HCT116 (cell line): ENCODE data around the gene NT5C1A. TPM values are rescaled to one million over a fixed set of nuclear protein-coding genes. Genes with fewer than 3 reads are reported as not detected.

ENCODE experiments used
- ATAC-seq: fragments of 200-7000 bp; cut with Tn5 transposase; 2 replicates; pipeline ENCODE4 v1.9.1; 2020; ENCODE audit warnings: mild to moderate bottlenecking, moderate library complexity
- BruUV-seq: library from RNA; stranded (reverse); fragments of 400-500 nt; replicated peaks from 2 replicates; lab custom pipeline; 2021; lab: Mats Ljungman, UMichigan
- CTCF ChIA-PET: fragments of 300-600 bp; sonication (Branson Sonifier 250); formaldehyde crosslinking; loops from one replicate; lab custom pipeline; 2021; ENCODE audit warnings: antibody characterized with exemption; lab: Charles Lee
- POLR2A ChIA-PET: fragments of 300-600, 350-600 bp; sonication (Branson Sonifier 250); formaldehyde crosslinking; loops from one replicate; lab custom pipeline; 2021; ENCODE audit warnings: antibody characterized with exemption; lab: Charles Lee
- RAD21 ChIA-PET, 2 experiments: fragments of 300-600 bp; sonication (Branson Sonifier 250); formaldehyde crosslinking; loops; one replicate each; lab custom pipeline; 2023; ENCODE audit warnings: low total read pairs in 2 of 2; ENCODE audit not compliant: uncharacterized antibody in 2 of 2, unreplicated experiment in 2 of 2, low non-redundant PET in 1 of 2; lab: Charles Lee
- DNase-seq: peaks from one replicate; pipeline ENCODE4 v3.0.0-alpha.2; 2010; ENCODE audit warnings: low read depth, low spot score
- H2AFZ ChIP-seq: fragments of 200-600 bp; shearing (Covaris generic), sonication (generic); 2 replicates; pipeline ENCODE4 v1.6.1; 2017; ENCODE audit warnings: low read depth, mixed run types, mixed read lengths, antibody characterized with exemption, low read length; ENCODE audit not compliant: poor library complexity, severe bottlenecking
- H3K27ac ChIP-seq: 2 replicates; pipeline ENCODE4 v1.5.1; 2012; ENCODE audit warnings: low read depth, low read length
- H3K27me3 ChIP-seq: fragments of 200-600 bp; sonication (generic); 2 replicates; pipeline ENCODE4 v1.6.1; 2016; ENCODE audit warnings: mixed run types, low read length, mixed read lengths; ENCODE audit not compliant: insufficient read depth
- H3K36me3 ChIP-seq, 2 experiments: fragments of 200-500 bp in 1 of 2; fragments of 200-600 bp in 1 of 2; sonication (Bioruptor generic) in 1 of 2; sonication (generic) in 1 of 2; 2 replicates each; pipeline versions ENCODE4 v1.5.1 to v1.6.1; 2014 to 2016; ENCODE audit warnings: low read length in 2 of 2, inconsistent platforms in 1 of 2, mixed read lengths in 1 of 2, mixed run types in 1 of 2; ENCODE audit not compliant: insufficient read depth in 2 of 2, control insufficient read depth in 1 of 2
- H3K4me1 ChIP-seq, 2 experiments: fragments of 200-600 bp in 1 of 2; sonication (generic) in 1 of 2; 2 replicates each; pipeline versions ENCODE4 v1.5.1 to v1.6.1; 2012 to 2017; ENCODE audit warnings: low read length in 2 of 2, inconsistent platforms in 1 of 2, mild to moderate bottlenecking in 1 of 2, mixed read lengths in 1 of 2, mixed run types in 1 of 2, moderate library complexity in 1 of 2; ENCODE audit not compliant: insufficient read depth in 2 of 2, control insufficient read depth in 1 of 2
- H3K4me2 ChIP-seq: fragments of 200-600 bp; sonication (generic); 2 replicates; pipeline ENCODE4 v1.6.1; 2017; ENCODE audit warnings: mixed run types, low read length, mixed read lengths
- H3K4me3 ChIP-seq, 2 experiments: fragments of 200-600 bp in 1 of 2; sonication (generic) in 1 of 2; replicated peaks in 1 of 2; 2 replicates each; pipeline ENCODE4 v1.5.1; 2011 to 2016; ENCODE audit warnings: low read length in 2 of 2, control low read depth in 1 of 2, low read depth in 1 of 2, mild to moderate bottlenecking in 1 of 2, mixed read lengths in 1 of 2, mixed run types in 1 of 2
- H3K79me2 ChIP-seq: fragments of 200-600 bp; sonication (generic); 2 replicates; pipeline ENCODE4 v1.6.1; 2017; ENCODE audit warnings: mild to moderate bottlenecking, mixed run types, low read length, moderate library complexity, mixed read lengths; ENCODE audit not compliant: insufficient read depth
- H3K9ac ChIP-seq: fragments of 200-600 bp; sonication (generic); 2 replicates; pipeline ENCODE4 v1.6.1; 2016; ENCODE audit warnings: low read length, mixed read lengths
- H3K9me2 ChIP-seq: fragments of 200-600 bp; sonication (generic), shearing (Covaris generic); 2 replicates; pipeline ENCODE4 v1.6.1; 2017; ENCODE audit warnings: mixed run types, mild to moderate bottlenecking, moderate library complexity; ENCODE audit not compliant: insufficient read depth
- H3K9me3 ChIP-seq, 2 experiments: fragments of 200-500 bp in 1 of 2; fragments of 200-600 bp in 1 of 2; sonication (Bioruptor generic) in 1 of 2; sonication (generic) in 1 of 2; 2 replicates each; pipeline ENCODE4 v1.6.1; 2014 to 2017; ENCODE audit warnings: low read length in 2 of 2, mixed read lengths in 2 of 2, inconsistent platforms in 1 of 2, low read depth in 1 of 2, mild to moderate bottlenecking in 1 of 2, mixed run types in 1 of 2, moderate library complexity in 1 of 2; ENCODE audit not compliant: control insufficient read depth in 1 of 2, insufficient read depth in 1 of 2
- H4K20me1 ChIP-seq: fragments of 200-600 bp; sonication (generic), shearing (Covaris generic); 2 replicates; pipeline ENCODE4 v1.6.1; 2017; ENCODE audit warnings: mixed run types, mild to moderate bottlenecking, moderate library complexity; ENCODE audit not compliant: insufficient read depth
- ATF3 ChIP-seq: IDR thresholded peaks from 2 replicates; pipeline ENCODE4 v1.6.1; 2012
- CBX3 ChIP-seq: IDR thresholded peaks from 2 replicates; pipeline ENCODE4 v1.6.1; 2012; ENCODE audit warnings: low read depth
- CEBPB ChIP-seq: IDR thresholded peaks from 2 replicates; pipeline ENCODE4 v1.6.1; 2012; ENCODE audit warnings: low read depth
- EGR1 ChIP-seq: IDR thresholded peaks from 2 replicates; pipeline ENCODE4 v1.6.1; 2012; ENCODE audit warnings: low read depth
- ELF1 ChIP-seq: IDR thresholded peaks from 2 replicates; pipeline ENCODE4 v1.6.1; 2012; ENCODE audit warnings: low read depth, borderline replicate concordance
- EZH2 ChIP-seq: fragments of 200-600 bp; sonication (generic); IDR thresholded peaks from 2 replicates; pipeline ENCODE4 v1.6.1; 2017; ENCODE audit warnings: antibody characterized with exemption, mixed run types
- EZH2phosphoT487 ChIP-seq: fragments of 200-600 bp; IDR thresholded peaks from 2 replicates; pipeline ENCODE4 v1.6.1; 2018; ENCODE audit warnings: antibody characterized with exemption, borderline replicate concordance
- JUND ChIP-seq: IDR thresholded peaks from 2 replicates; pipeline ENCODE4 v1.6.1; 2012
- MAX ChIP-seq: IDR thresholded peaks from 2 replicates; pipeline ENCODE4 v1.6.1; 2012
- POLR2A ChIP-seq: IDR thresholded peaks from 2 replicates; pipeline ENCODE4 v1.7.0; 2011; ENCODE audit warnings: borderline replicate concordance; ENCODE audit not compliant: insufficient read depth, insufficient read length; ENCODE audit errors: extremely low read depth
- RAD21 ChIP-seq: IDR thresholded peaks from 2 replicates; pipeline ENCODE4 v1.6.1; 2012; ENCODE audit warnings: low read depth, mild to moderate bottlenecking
- SRF ChIP-seq: IDR thresholded peaks from 2 replicates; pipeline ENCODE4 v1.6.1; 2012; ENCODE audit warnings: low read depth
- YY1 ChIP-seq: IDR thresholded peaks from 2 replicates; pipeline ENCODE4 v1.6.1; 2011; ENCODE audit warnings: low read length, low read depth, moderate library complexity, mild to moderate bottlenecking; ENCODE audit not compliant: insufficient replicate concordance; ENCODE audit errors: extremely low read depth
- ZBTB33 ChIP-seq: IDR thresholded peaks from 2 replicates; pipeline ENCODE4 v1.6.1; 2011; ENCODE audit warnings: mild to moderate bottlenecking, low read length, moderate library complexity; ENCODE audit not compliant: insufficient replicate concordance; ENCODE audit errors: extremely low read depth
- ZNF274 ChIP-seq: fragments of 200-500 bp; sonication (Bioruptor generic); IDR thresholded peaks from 2 replicates; pipeline ENCODE4 v1.6.1; 2014; ENCODE audit warnings: mild to moderate bottlenecking, low read depth, low read length, inconsistent platforms
- intact Hi-C: fragments of 100-400 bp; cut with micrococcal nuclease; formaldehyde crosslinking; loops from 2 replicates; pipeline ENCODE4 v1.10.0; 2022
- total RNA-seq: library from RNA; stranded (reverse); gene quantifications from one replicate; pipeline ENCODE4 v1.2.1, GENCODE V29; 2021; ENCODE audit not compliant: unreplicated experiment

NT5C1A gene
- total RNA-seq, 1 experiment from 2014 or later: not detected

- intact Hi-C loops: no loop called here
- no peak overlapping the region; the same call in 1 of the 2 replicates for H3K4me2 ChIP-seq
- H3K4me3 ChIP-seq: no peak overlapping the region
- no peaks in the 10 kb centered on the region for H3K9me3 ChIP-seq
- no peaks in the 10 kb centered on the region for H3K27me3 ChIP-seq
- ATAC-seq (no peak), DNase-seq (no peak)
- H3K36me3 ChIP-seq: no peaks in the 10 kb centered on the region
- peaks cover 8 to 17% of the 10 kb centered on the region in 2 experiments for H3K4me1 ChIP-seq
- TF ChIP-seq CEBPB (no peak), CBX3 (no peak), ZBTB33 (no peak), MAX (no peak), JUND (no peak), ATF3 (no peak), EZH2 (no peak), RAD21 (no peak), POLR2A (no peak), EZH2phosphoT487 (no peak), YY1 (no peak), ELF1 (no peak), EGR1 (no peak), SRF (no peak), ZNF274 (no peak)
- no peak overlapping the region for H2AFZ ChIP-seq
- H4K20me1 ChIP-seq: no peaks in the 10 kb centered on the region
- POLR2A ChIA-PET: no interaction called here
- no TSS peak for BruUV-seq
- RAD21 ChIA-PET: interaction anchor here in 1 of 2 experiments (1.1 kb wide), 1 partner anchor 542 kb away, joined by 3 read pairs; no protein-coding TSS in a partner anchor
- no peak overlapping the region for H3K9ac ChIP-seq
- H3K27ac ChIP-seq: no peak overlapping the region
- CTCF ChIA-PET: interaction anchor here (2.9 kb wide), 1 partner anchor 35 kb away, joined by 27 read pairs; no protein-coding TSS in a partner anchor
- no peaks in the 10 kb centered on the region for H3K79me2 ChIP-seq
- no peaks in the 10 kb centered on the region for H3K9me2 ChIP-seq
Measured at GRCh38 chr1:39640861-39641260, 31.0 kb downstream of the NT5C1A start.
